ENCODE data around the gene CACUL1.
"Not testable (repeated sequence)": the region's sequence is repeated elsewhere in the genome, so short reads cannot be mapped to it uniquely, and the experiment has no call there.

CACUL1 gene

DNA sequence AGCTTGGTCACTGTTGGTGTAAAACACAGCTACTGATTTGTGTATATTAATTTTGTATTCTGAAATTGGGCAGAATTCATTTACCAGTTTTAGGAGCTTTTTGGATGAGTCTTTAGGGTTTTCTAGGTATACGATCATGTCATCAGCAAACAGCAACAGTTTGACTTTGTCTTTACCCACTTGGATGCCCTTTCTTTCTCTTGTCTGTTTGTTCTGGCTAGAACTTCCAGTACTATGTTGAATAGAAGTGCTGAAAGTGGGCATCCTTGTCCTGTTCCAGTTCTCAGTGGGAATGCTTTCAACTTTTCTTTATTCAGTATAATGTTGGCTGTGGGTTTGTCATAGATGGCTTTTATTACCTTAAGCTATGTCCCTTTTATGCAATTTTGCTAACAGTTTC, 109.5 kb downstream of the CACUL1 start:
- not testable (repeated sequence) for DNase-seq (ENCODE audit: low spot score); FAIRE-seq

DNA sequence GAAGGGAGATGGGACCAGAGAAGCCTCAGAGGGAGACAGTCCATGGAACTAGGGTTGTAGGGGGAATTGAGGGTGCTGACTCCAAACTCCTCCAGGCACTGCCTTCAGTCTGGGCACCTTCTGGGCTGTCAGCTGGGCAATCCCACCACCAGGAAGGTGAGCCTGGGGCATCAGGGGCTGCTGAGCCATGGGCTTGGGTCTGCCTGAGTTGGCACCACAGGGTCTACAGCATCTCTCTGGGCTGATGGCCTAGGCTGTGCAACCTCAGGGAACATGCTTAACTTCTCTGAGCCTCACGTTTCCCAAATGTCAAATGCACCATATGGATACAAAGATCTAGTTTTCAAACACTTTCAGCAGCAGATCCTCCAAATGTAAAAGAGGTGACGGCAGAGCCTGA, 112.5 kb downstream of the CACUL1 start:
- no peak for DNase-seq (ENCODE audit: low spot score)
- no peak for FAIRE-seq

DNA sequence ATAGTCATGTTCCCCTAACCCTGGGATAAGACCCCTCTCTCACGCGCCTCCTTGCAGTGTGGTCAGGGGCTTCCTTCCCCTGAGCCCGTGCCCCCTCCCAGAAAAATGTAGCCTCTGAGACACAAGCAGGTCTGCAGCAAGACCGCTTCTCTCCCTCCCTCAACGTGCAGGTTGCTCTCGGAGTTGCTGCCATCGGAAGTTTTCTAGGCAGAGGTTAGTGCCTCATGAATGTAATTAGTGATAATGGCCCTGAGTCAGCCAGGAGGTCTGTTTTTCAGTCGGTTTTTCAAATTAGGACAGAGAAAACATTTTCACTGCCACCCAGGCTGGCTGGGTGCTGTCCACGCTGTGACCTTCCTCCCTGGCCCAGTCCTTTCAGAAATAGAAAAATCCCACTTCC, 116.1 kb downstream of the CACUL1 start:
- DNase-seq (ENCODE audit: low spot score) (no peak), FAIRE-seq (no peak)

- DNase-seq (ENCODE audit: low spot score), result no peak
- FAIRE-seq, result no peak
Measured at GRCh38 chr10:118635674-118636402, 118.9 kb downstream of the CACUL1 start.

DNA sequence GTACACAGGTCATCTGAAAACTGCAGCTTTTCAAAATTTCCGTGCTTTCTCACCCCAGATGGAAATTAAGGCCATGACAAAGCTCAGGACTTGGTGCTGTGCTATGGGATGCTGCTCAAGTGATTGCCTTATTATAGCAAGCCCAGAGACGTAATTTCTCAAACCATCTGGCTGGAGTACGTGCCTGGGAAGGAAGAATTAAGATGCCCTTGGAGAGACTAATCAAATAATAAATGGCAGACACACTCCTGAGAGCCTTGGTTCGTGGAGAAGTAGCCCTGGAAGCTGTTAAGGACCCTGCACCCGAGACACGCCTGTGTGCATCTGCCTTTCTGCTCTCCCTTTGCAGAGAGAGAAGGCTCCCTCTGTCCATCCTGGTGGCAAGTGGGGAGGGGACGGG, 121.0 kb downstream of the CACUL1 start:
- no peak for FAIRE-seq

GRCh38 chr10:118629211-118629610, 125.6 kb downstream of the CACUL1 start:
- DNase-seq (ENCODE audit: low spot score), result no peak
- FAIRE-seq, result no peak

More for the DNA sequence above, 121.0 kb downstream of the CACUL1 start:
- no peak for DNase-seq (ENCODE audit: low spot score)

DNA sequence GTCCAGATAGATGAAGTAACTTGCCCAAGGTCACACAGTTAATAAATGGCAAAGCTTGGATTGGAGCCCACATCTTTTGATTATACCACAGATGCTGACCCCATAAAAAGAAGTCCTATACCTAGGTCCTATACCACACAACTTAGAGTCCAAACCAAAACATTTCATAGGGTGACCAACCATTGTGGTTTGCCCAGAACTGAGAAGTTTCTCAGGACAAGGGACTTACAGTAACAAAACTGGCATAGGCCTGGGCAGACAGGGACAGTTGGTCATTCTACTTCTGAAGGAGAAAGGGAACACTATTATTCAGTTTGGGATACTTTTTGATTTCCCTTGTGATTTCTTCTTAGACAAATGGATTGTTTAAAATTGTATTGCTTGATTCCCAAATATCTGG, 126.4 kb downstream of the CACUL1 start:
- no peak for DNase-seq (ENCODE audit: low spot score)

GRCh38 chr10:118626953-118627352, 127.8 kb downstream of the CACUL1 start:
- no peak for FAIRE-seq
- no peak for DNase-seq (ENCODE audit: low spot score)

More for the DNA sequence above, 126.4 kb downstream of the CACUL1 start:
- no peak for FAIRE-seq
